ENCODE results near the gene RAB18. TPM values are rescaled to one million over a fixed set of nuclear protein-coding genes. Genes with fewer than 3 reads are reported as not detected.
A peak's percentile ranks its signal among the peaks of the same experiment; 100 is the strongest.

Gene RAB18
- polyA plus RNA-seq, 1 donor (not counting 4 experiments of a cell fraction or from before 2014, with no cell fraction given): 179 TPM

DNA sequence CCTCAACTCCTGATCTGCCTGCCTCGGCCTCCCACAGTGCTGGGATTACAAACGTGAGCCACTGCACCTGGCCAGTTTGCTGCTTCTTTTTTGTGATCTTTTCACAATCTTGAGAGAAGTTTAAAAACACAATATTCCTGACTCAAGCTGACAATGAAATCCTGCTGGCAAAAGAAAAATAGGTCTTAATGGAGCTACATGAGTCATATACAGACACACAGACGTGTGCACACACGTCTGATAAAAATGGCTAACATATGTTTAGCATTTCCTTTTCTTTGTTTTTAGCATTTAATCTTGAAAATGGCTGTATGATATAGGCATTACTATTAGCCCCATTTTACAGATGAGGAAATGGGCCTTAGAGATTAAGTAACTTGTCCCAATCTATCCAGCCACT lies 29.4 kb upstream of the RAB18 start:
- Histone ChIP-seq H2AFZ (ENCODE audit: control insufficient read depth, low read length) (peak overlapping the region; percentile 72), H3K27ac (ENCODE audit: control insufficient read depth, insufficient read depth, low read length) (peak overlapping the region; percentile 79), H3K4me1 (ENCODE audit: control insufficient read depth, extremely low read depth, insufficient read depth, low read length) (peaks cover 31% of the 10 kb centered on the region), H3K4me2 (ENCODE audit: control insufficient read depth, extremely low read depth, insufficient read depth, low read depth, low read length) (peak overlapping the region; percentile 45), H3K9me3 (ENCODE audit: control insufficient read depth, low read depth, low read length) (no peaks in the 10 kb centered on the region), H3K79me2 (ENCODE audit: control insufficient read depth, insufficient read depth, low read length) (no peaks in the 10 kb centered on the region), H3K4me3 (ENCODE audit: control insufficient read depth in 2 of 3, extremely low read depth in 1 of 3, insufficient read depth in 2 of 3, low read depth in 1 of 3, low read length in 3 of 3) (no peak overlapping the region), H3K9ac (ENCODE audit: control insufficient read depth, extremely low read depth, insufficient read depth, low read length) (peak overlapping the region; percentile 28), H4K20me1 (ENCODE audit: control insufficient read depth, extremely low read depth, insufficient read depth, low read length) (no peaks in the 10 kb centered on the region), H3K27me3 (ENCODE audit: control insufficient read depth, extremely low read depth, insufficient read depth, low read length) (no peaks in the 10 kb centered on the region), H3K9me1 (ENCODE audit: control insufficient read depth, extremely low read depth, insufficient read depth, low read length) (no peaks in the 10 kb centered on the region), H3K36me3 (ENCODE audit: control insufficient read depth in 2 of 2, extremely low read depth in 1 of 2, insufficient read depth in 2 of 2, low read length in 2 of 2) (no peaks in the 10 kb centered on the region)
- dilution Hi-C loops (cut with MboI; ENCODE audit: extremely low pct_ligation_motif_present, low sequenced_read_pairs): no loop called here
- TF ChIP-seq EZH2 (IDR thresholded peaks at IDR 0.05; ENCODE audit: low read length): no peak
- no peak for TF ChIP-seq CTCF (optimal IDR thresholded peaks at IDR 0.05 in 1 of 3, IDR thresholded peaks at IDR 0.05 in 1 of 3, conservative IDR thresholded peaks at IDR 0.05 in 1 of 3; ENCODE audit: extremely low read depth in 1 of 3, insufficient read depth in 2 of 3, low read length in 3 of 3)
- FAIRE-seq: no peak
- DNase-seq (ENCODE audit: low read depth, low spot score): no peak

GRCh38 chr10:27479016-27479415 lies 25.1 kb upstream of the RAB18 start:
- TF ChIP-seq EZH2 (IDR thresholded peaks at IDR 0.05; ENCODE audit: low read length) (no peak), CTCF (optimal IDR thresholded peaks at IDR 0.05 in 1 of 3, IDR thresholded peaks at IDR 0.05 in 1 of 3, conservative IDR thresholded peaks at IDR 0.05 in 1 of 3; ENCODE audit: extremely low read depth in 1 of 3, insufficient read depth in 2 of 3, low read length in 3 of 3) (no peak)
- dilution Hi-C loops (cut with MboI; ENCODE audit: extremely low pct_ligation_motif_present, low sequenced_read_pairs): no loop called here
- peak overlapping the region; percentile 43 for H3K27ac ChIP-seq (ENCODE audit: control insufficient read depth, insufficient read depth, low read length)
- no peaks in the 10 kb centered on the region for H4K20me1 ChIP-seq (ENCODE audit: control insufficient read depth, extremely low read depth, insufficient read depth, low read length)
- peaks cover 61% of the 10 kb centered on the region for H3K4me1 ChIP-seq (ENCODE audit: control insufficient read depth, extremely low read depth, insufficient read depth, low read length)
- H3K27me3 ChIP-seq (ENCODE audit: control insufficient read depth, extremely low read depth, insufficient read depth, low read length): no peaks in the 10 kb centered on the region
- no peak overlapping the region for H2AFZ ChIP-seq (ENCODE audit: control insufficient read depth, low read length)
- H3K79me2 ChIP-seq (ENCODE audit: control insufficient read depth, insufficient read depth, low read length): no peaks in the 10 kb centered on the region
- no peak overlapping the region for H3K4me3 ChIP-seq (ENCODE audit: control insufficient read depth in 2 of 3, extremely low read depth in 1 of 3, insufficient read depth in 2 of 3, low read depth in 1 of 3, low read length in 3 of 3)
- no peaks in the 10 kb centered on the region for H3K9me3 ChIP-seq (ENCODE audit: control insufficient read depth, low read depth, low read length)
- no peaks in the 10 kb centered on the region for H3K36me3 ChIP-seq (ENCODE audit: control insufficient read depth in 2 of 2, extremely low read depth in 1 of 2, insufficient read depth in 2 of 2, low read length in 2 of 2)
- no peaks in the 10 kb centered on the region for H3K9me1 ChIP-seq (ENCODE audit: control insufficient read depth, extremely low read depth, insufficient read depth, low read length)
- H3K9ac ChIP-seq (ENCODE audit: control insufficient read depth, extremely low read depth, insufficient read depth, low read length): no peak overlapping the region
- FAIRE-seq: peak; percentile 86
- no peak for DNase-seq (ENCODE audit: low read depth, low spot score)
- no peak overlapping the region for H3K4me2 ChIP-seq (ENCODE audit: control insufficient read depth, extremely low read depth, insufficient read depth, low read depth, low read length)

Measured in keratinocyte (primary cell).